ENCODE results near the gene LCNL1. TPM values are rescaled to one million over a fixed set of nuclear protein-coding genes. Genes with fewer than 3 reads are reported as not detected.
A peak's percentile ranks its signal among the peaks of the same experiment; 100 is the strongest.

Gene LCNL1
- total RNA-seq, 1 donor from 2014 or later: not detected

DNA sequence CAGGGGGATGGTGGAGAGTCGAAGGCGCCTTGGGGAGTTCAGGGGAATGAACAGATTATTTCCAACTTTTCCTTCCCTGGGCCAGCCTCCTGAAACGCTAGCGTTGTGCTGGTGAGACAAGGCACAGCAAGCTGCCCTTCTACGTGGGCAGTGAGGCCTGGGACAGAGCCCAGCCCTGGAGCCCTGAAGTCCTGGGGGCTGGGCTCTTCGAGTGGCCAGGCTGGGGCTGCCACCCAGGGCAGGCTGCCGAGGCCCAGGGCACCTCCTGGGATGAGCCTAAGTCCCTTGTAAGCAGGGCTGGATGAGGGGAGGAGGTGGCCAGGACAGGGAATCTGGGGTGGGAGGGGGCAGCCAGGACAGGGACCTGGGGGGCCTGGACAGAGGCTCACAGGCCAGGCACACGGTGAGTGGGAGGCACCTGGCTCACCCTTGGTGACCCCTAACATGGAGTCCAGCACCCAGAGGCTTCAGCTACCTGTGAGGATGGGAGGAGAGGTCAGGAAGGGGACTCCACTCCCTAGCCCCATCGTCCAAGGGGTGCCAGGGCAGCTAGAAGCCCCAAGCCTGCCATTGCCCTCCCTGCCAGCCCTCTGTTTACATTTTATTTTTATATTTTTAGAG lies 32.0 kb upstream of the LCNL1 start:
- no peak for DNase-seq (ENCODE audit: extremely low spot score, unreplicated experiment)
- TF ChIP-seq, protein P1, sequence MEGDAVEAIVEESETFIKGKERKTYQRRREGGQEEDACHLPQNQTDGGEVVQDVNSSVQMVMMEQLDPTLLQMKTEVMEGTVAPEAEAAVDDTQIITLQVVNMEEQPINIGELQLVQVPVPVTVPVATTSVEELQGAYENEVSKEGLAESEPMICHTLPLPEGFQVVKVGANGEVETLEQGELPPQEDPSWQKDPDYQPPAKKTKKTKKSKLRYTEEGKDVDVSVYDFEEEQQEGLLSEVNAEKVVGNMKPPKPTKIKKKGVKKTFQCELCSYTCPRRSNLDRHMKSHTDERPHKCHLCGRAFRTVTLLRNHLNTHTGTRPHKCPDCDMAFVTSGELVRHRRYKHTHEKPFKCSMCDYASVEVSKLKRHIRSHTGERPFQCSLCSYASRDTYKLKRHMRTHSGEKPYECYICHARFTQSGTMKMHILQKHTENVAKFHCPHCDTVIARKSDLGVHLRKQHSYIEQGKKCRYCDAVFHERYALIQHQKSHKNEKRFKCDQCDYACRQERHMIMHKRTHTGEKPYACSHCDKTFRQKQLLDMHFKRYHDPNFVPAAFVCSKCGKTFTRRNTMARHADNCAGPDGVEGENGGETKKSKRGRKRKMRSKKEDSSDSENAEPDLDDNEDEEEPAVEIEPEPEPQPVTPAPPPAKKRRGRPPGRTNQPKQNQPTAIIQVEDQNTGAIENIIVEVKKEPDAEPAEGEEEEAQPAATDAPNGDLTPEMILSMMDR (conservative IDR thresholded peaks at IDR 0.05): no peak
- Mint-ChIP-seq H3K9me3 (no peaks in the 10 kb centered on the region), H3K36me3 (no peaks in the 10 kb centered on the region), H3K4me1 (ENCODE audit: unreplicated experiment) (no peaks in the 10 kb centered on the region), H3K27ac (peak overlapping the region; percentile 90), H3K27me3 (no peaks in the 10 kb centered on the region), H3K4me3 (peak overlapping the region; percentile 83)

DNA sequence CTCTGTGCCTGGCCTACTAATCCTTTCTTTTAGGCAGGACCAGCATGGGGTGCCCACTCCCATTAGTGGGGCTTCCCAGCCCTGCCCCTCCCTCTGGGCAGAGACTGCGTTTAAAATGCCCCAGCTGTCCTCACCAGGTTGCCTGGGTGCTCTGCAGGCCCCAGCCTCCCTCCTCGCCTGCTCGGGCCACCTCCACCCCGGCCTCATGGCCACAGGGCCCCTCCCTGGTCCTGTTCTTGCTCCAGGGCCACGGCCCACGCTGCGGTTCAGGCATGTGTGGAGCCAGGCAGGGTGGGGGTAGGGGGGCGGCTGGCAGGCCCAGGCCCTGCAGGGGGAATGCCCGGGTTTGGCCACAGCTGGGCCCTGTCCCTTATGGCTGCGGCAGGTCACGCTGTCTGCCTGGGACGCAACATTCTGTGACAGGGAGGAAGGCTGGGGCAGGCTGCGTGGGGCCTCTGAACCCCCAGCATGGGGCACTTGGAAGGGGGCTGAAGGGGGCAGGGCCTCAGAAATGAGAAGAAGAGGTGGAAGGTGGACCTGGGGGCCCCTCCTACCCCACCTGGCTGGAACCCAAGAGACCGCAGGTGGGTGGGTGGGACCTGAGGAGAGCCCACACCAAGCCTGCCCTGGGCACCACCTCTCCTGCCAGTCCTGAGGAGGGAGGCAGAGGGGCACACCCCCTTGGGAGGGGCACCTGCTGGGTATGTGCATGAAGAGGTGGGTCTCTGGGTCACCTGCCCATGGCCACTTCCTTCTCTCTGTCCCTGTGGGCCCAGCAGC lies 31.1 kb upstream of the LCNL1 start, which contains the start of gene LCN12:
LCN12 (plus strand) TSS at position 733 of the 780 bp plus-strand sequence. CDS start 55 bp downstream, outside the sequence.
- Mint-ChIP-seq H3K4me1 (ENCODE audit: unreplicated experiment) (no peaks in the 10 kb centered on the region), H3K27me3 (no peaks in the 10 kb centered on the region), H3K36me3 (no peaks in the 10 kb centered on the region), H3K27ac (no peak within 1 kb of the TSS), H3K4me3 (no peak within 1 kb of the TSS), H3K9me3 (no peaks in the 10 kb centered on the region)
- no peak for DNase-seq (ENCODE audit: extremely low spot score, unreplicated experiment)
- TF ChIP-seq, protein P1 (conservative IDR thresholded peaks at IDR 0.05): no peak

DNA sequence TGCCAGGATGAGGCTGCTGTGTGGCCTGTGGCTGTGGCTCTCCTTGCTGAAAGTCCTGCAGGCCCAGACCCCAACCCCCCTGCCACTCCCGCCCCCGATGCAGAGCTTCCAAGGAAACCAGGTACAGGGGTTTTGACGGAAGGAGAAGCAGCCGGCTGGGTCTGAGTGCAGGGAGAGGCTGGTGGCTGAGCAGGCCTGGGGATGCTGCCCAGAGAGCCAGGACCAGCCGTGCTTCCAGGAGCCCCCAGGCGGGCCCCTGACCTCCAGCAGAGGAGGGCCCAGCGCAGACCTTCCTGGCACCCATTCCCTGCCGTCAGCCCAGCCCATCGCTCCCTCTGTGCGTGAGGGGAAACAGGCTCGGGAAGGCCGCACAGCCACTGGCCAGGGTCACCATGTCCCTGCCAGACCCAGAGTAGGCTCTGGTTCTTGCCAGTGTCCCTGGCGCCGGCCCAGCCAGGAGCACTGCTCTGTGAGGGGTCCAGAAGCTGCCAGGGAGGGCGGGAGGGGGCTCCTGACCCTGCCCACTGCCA lies 30.4 kb upstream of the LCNL1 start:
- Mint-ChIP-seq H3K36me3 (no peaks in the 10 kb centered on the region), H3K27me3 (no peaks in the 10 kb centered on the region), H3K27ac (no peak overlapping the region), H3K9me3 (no peaks in the 10 kb centered on the region), H3K4me1 (ENCODE audit: unreplicated experiment) (no peaks in the 10 kb centered on the region), H3K4me3 (no peak overlapping the region)
- DNase-seq (ENCODE audit: extremely low spot score, unreplicated experiment): no peak
- TF ChIP-seq, protein P1 (conservative IDR thresholded peaks at IDR 0.05): no peak

- Mint-ChIP-seq H3K4me3 (no peak overlapping the region), H3K27me3 (no peaks in the 10 kb centered on the region), H3K9me3 (no peaks in the 10 kb centered on the region), H3K4me1 (ENCODE audit: unreplicated experiment) (no peaks in the 10 kb centered on the region), H3K36me3 (no peaks in the 10 kb centered on the region), H3K27ac (no peak overlapping the region)
- DNase-seq (ENCODE audit: extremely low spot score, unreplicated experiment): no peak
- TF ChIP-seq, protein P1 (conservative IDR thresholded peaks at IDR 0.05): no peak
These were observed 29.7 kb upstream of the LCNL1 start for GRCh38 chr9:136952876-136953770.

- Mint-ChIP-seq H3K27ac (no peak overlapping the region), H3K4me3 (no peak overlapping the region), H3K27me3 (no peaks in the 10 kb centered on the region), H3K36me3 (no peaks in the 10 kb centered on the region), H3K9me3 (no peaks in the 10 kb centered on the region), H3K4me1 (ENCODE audit: unreplicated experiment) (no peaks in the 10 kb centered on the region)
- TF ChIP-seq, protein P1 (conservative IDR thresholded peaks at IDR 0.05): no peak
- no peak for DNase-seq (ENCODE audit: extremely low spot score, unreplicated experiment)
These were observed 29.0 kb upstream of the LCNL1 start for GRCh38 chr9:136953771-136954269.
